ENCODE measurements around the gene TSPEAR.

- TF ChIP-seq CTCF (IDR thresholded peaks at IDR 0.05) (no peak), POLR2AphosphoS5 (IDR thresholded peaks at IDR 0.05) (no peak), POLR2A (IDR thresholded peaks at IDR 0.05) (no peak)
Observed at GRCh38 chr21:44530903-44531605, 180.3 kb downstream of the TSPEAR start.

Data from prostate gland (tissue), 2 donors.